ENCODE results near the gene CDKAL1. TPM values are rescaled to one million over a fixed set of nuclear protein-coding genes. Genes with fewer than 3 reads are reported as not detected.

Gene CDKAL1
- total and polyA plus RNA-seq, 2 donors (not counting 3 experiments of a cell fraction or from before 2014, with no cell fraction given), result 6.1 to 20.5 TPM

DNA sequence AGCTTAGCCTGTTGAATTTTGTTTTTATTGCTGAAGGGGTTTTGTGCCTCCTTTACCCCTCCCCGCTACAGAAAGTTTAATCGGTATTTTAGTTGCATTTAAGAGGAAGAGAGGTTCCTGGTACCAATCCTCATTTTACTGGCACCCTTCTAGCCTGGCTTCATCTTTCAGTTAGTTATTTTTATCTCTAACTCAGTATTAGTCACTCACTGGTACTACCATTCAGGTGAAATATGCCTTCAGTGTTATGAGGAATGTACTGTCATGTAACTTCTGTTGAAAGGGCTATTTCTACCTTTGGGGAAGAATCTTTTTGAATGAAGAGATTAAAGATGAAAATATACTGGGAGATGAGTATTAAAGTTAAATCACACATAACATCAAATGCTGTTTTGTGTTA is 211.8 kb downstream of the CDKAL1 start:
- H3K9me1 ChIP-seq (replicated peaks; ENCODE audit: control insufficient read depth, extremely low read depth, insufficient read depth, low read length), result no peaks in the 10 kb centered on the region
- no peak overlapping the region for H3K9ac ChIP-seq (replicated peaks; ENCODE audit: extremely low read depth, insufficient read depth, low read length)
- intact Hi-C loops (cut with micrococcal nuclease) (no loop called here), dilution Hi-C loops (cut with MboI; ENCODE audit: extremely low pct_ligation_motif_present, low sequenced_read_pairs) (no loop called here)
- H4K20me1 ChIP-seq (replicated peaks; ENCODE audit: control insufficient read depth, extremely low read depth, insufficient read depth, low read length), result no peaks in the 10 kb centered on the region
- no peak for TF ChIP-seq POLR2AphosphoS5 (IDR thresholded peaks at IDR 0.05; ENCODE audit: insufficient read depth, low read depth, low read length)
- TF ChIP-seq, protein P1, sequence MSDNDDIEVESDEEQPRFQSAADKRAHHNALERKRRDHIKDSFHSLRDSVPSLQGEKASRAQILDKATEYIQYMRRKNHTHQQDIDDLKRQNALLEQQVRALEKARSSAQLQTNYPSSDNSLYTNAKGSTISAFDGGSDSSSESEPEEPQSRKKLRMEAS (IDR thresholded peaks at IDR 0.05; ENCODE audit: insufficient read depth, insufficient read length), result no peak
- TF ChIP-seq MYC (IDR thresholded peaks at IDR 0.05; ENCODE audit: low read depth, low read length), result no peak
- no peak for TF ChIP-seq EZH2 (IDR thresholded peaks at IDR 0.05; ENCODE audit: borderline replicate concordance, low read depth, low read length, severe bottlenecking)
- TF ChIP-seq GATA2 (IDR thresholded peaks at IDR 0.05; ENCODE audit: insufficient read depth, insufficient read length, low read depth, low read length), result no peak
- no peak for TF ChIP-seq JUN (IDR thresholded peaks at IDR 0.05; ENCODE audit: borderline replicate concordance, insufficient read depth, insufficient read length, low read depth)
- TF ChIP-seq, protein P2, sequence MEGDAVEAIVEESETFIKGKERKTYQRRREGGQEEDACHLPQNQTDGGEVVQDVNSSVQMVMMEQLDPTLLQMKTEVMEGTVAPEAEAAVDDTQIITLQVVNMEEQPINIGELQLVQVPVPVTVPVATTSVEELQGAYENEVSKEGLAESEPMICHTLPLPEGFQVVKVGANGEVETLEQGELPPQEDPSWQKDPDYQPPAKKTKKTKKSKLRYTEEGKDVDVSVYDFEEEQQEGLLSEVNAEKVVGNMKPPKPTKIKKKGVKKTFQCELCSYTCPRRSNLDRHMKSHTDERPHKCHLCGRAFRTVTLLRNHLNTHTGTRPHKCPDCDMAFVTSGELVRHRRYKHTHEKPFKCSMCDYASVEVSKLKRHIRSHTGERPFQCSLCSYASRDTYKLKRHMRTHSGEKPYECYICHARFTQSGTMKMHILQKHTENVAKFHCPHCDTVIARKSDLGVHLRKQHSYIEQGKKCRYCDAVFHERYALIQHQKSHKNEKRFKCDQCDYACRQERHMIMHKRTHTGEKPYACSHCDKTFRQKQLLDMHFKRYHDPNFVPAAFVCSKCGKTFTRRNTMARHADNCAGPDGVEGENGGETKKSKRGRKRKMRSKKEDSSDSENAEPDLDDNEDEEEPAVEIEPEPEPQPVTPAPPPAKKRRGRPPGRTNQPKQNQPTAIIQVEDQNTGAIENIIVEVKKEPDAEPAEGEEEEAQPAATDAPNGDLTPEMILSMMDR (IDR thresholded peaks at IDR 0.05; ENCODE audit: extremely low read depth in 1 of 2, insufficient read depth in 1 of 2, low read depth in 1 of 2, low read length in 2 of 2), result no peak
- TF ChIP-seq POLR2A (IDR thresholded peaks at IDR 0.05; ENCODE audit: low read depth, low read length), result no peak
- TF ChIP-seq FOS (IDR thresholded peaks at IDR 0.05; ENCODE audit: borderline replicate concordance, insufficient read depth, low read length), result no peak
- peaks cover 2% of the 10 kb centered on the region for H3K4me1 ChIP-seq (ENCODE audit: control insufficient read depth, extremely low read depth, insufficient read depth, low read length)
- DNase-seq (ENCODE audit: low read depth, low spot score) (no peak), FAIRE-seq (no peak)
- H3K4me3 ChIP-seq (replicated peaks in 1 of 3; ENCODE audit: insufficient read depth in 1 of 3, low read depth in 1 of 3, low read length in 3 of 3), result no peak overlapping the region
- no peaks in the 10 kb centered on the region for H3K27me3 ChIP-seq (ENCODE audit: control insufficient read depth in 2 of 2, insufficient read depth in 2 of 2, low read length in 2 of 2)
- no TSS peak for BruUV-seq (replicated peaks)
- ChIA-PET CTCF (no interaction called here), POLR2A (no interaction called here)
- H3K27ac ChIP-seq (ENCODE audit: insufficient read depth, low read depth, low read length), result no peak overlapping the region
- H3K36me3 ChIP-seq (ENCODE audit: control insufficient read depth in 2 of 2, extremely low read depth in 1 of 2, insufficient read depth in 2 of 2, low read length in 2 of 2), result no peaks in the 10 kb centered on the region
- H3K79me2 ChIP-seq (ENCODE audit: control insufficient read depth, insufficient read depth, low read length), result no peaks in the 10 kb centered on the region
- H2AFZ ChIP-seq (ENCODE audit: low read depth, low read length), result no peak overlapping the region
- H3K9me3 ChIP-seq (replicated peaks; ENCODE audit: control insufficient read depth, insufficient read depth, low read length), result no peaks in the 10 kb centered on the region
- no peak overlapping the region for H3K4me2 ChIP-seq (ENCODE audit: insufficient read depth, low read length)
